ENCODE results near the gene YY1. TPM values are rescaled to one million over a fixed set of nuclear protein-coding genes. Genes with fewer than 3 reads are reported as not detected.

Gene YY1
- total and polyA plus RNA-seq, 2 experiments from 2014 or later = 88.2 to 128 TPM

GRCh38 chr14:100202712-100203111, 36.2 kb upstream of the YY1 start:
- peaks cover 2% of the 10 kb centered on the region; the same call in 1 of the 3 replicates for H3K9me3 Mint-ChIP-seq
- H3F3A ChIP-seq (replicated peaks; ENCODE audit: low read depth) = 0 out of 2 replicates have a peak, but pooled peaks cover 4% of the 10 kb centered on the region
- H3K27me3 ChIP-seq (ENCODE audit: insufficient read depth) = no peaks in the 10 kb centered on the region
- peaks cover 6% of the 10 kb centered on the region; the same call in 1 of the 3 replicates for H3K36me3 Mint-ChIP-seq (ENCODE audit: low read depth)
- no peaks in the 10 kb centered on the region for H3K79me2 ChIP-seq (replicated peaks; ENCODE audit: insufficient read depth)
- no peaks in the 10 kb centered on the region for H4K20me1 ChIP-seq (replicated peaks; ENCODE audit: insufficient read depth)
- no peak overlapping the region for H3K27ac ChIP-seq (ENCODE audit: low read depth)
- H3K4me1 Mint-ChIP-seq = peaks cover 4% of the 10 kb centered on the region
- H3K36me3 ChIP-seq (ENCODE audit: insufficient read depth) = no peaks in the 10 kb centered on the region
- peaks cover 13% of the 10 kb centered on the region for H3K27me3 Mint-ChIP-seq (ENCODE audit: insufficient read depth, low read depth, poor library complexity)
- no peak overlapping the region for H3K4me2 ChIP-seq
- peaks cover 11% of the 10 kb centered on the region for H3K4me1 ChIP-seq (ENCODE audit: insufficient read depth)
- TF ChIP-seq REST (IDR thresholded peaks at IDR 0.05; ENCODE audit: unreplicated experiment) (no peak), ZNF114 (CRISPR knock-in tag; IDR thresholded peaks at IDR 0.05) (no peak), ETS1 (IDR thresholded peaks at IDR 0.05) (no peak), POLR2AphosphoS5 (IDR thresholded peaks at IDR 0.05; ENCODE audit: low read depth) (no peak), NANOG (IDR thresholded peaks at IDR 0.05; ENCODE audit: borderline replicate concordance) (no peak), JUNB (IDR thresholded peaks at IDR 0.05; ENCODE audit: unreplicated experiment) (no peak)
- no peaks in the 10 kb centered on the region for H3K9me2 ChIP-seq (ENCODE audit: insufficient read depth)
- DNase-seq (ENCODE audit: low spot score) (no peak), ATAC-seq (no peak)
- no peak overlapping the region for H3K27ac Mint-ChIP-seq
- H3K4me3 Mint-ChIP-seq = no peak overlapping the region
- no peak overlapping the region for H3K4me3 ChIP-seq
- H2AFZ ChIP-seq = no peak overlapping the region

GRCh38 chr14:100203146-100203545, 35.8 kb upstream of the YY1 start:
- Mint-ChIP-seq H3K4me3 (no peak overlapping the region), H3K4me1 (peaks cover 4% of the 10 kb centered on the region), H3K9me3 (peaks cover 3% of the 10 kb centered on the region; the same call in 1 of the 3 replicates), H3K27me3 (ENCODE audit: insufficient read depth, low read depth, poor library complexity) (peaks cover 13% of the 10 kb centered on the region), H3K27ac (no peak overlapping the region), H3K36me3 (ENCODE audit: low read depth) (peaks cover 7% of the 10 kb centered on the region; the same call in 1 of the 3 replicates)
- Histone ChIP-seq H3K4me1 (ENCODE audit: insufficient read depth) (peaks cover 11% of the 10 kb centered on the region), H3K4me3 (no peak overlapping the region), H3K27me3 (ENCODE audit: insufficient read depth) (no peaks in the 10 kb centered on the region), H3F3A (replicated peaks; ENCODE audit: low read depth) (0 out of 2 replicates have a peak, but pooled peaks cover 4% of the 10 kb centered on the region), H3K4me2 (no peak overlapping the region), H4K20me1 (replicated peaks; ENCODE audit: insufficient read depth) (no peaks in the 10 kb centered on the region), H3K27ac (ENCODE audit: low read depth) (no peak overlapping the region), H3K36me3 (ENCODE audit: insufficient read depth) (no peaks in the 10 kb centered on the region), H3K9me2 (ENCODE audit: insufficient read depth) (no peaks in the 10 kb centered on the region), H3K79me2 (replicated peaks; ENCODE audit: insufficient read depth) (no peaks in the 10 kb centered on the region), H2AFZ (no peak overlapping the region)
- DNase-seq (ENCODE audit: low spot score) = no peak
- no peak for ATAC-seq
- TF ChIP-seq EZH2 (IDR thresholded peaks at IDR 0.05; ENCODE audit: low read depth, unreplicated experiment) = no peak
- no peak for TF ChIP-seq JUNB (IDR thresholded peaks at IDR 0.05; ENCODE audit: unreplicated experiment)
- TF ChIP-seq REST (IDR thresholded peaks at IDR 0.05; ENCODE audit: unreplicated experiment) = no peak
- TF ChIP-seq ZNF331 (CRISPR knock-in tag; IDR thresholded peaks at IDR 0.05; ENCODE audit: low read depth) = no peak
- TF ChIP-seq CREB1 (CRISPR knock-in tag; IDR thresholded peaks at IDR 0.05; ENCODE audit: low read depth) = no peak
- TF ChIP-seq ZNF114 (CRISPR knock-in tag; IDR thresholded peaks at IDR 0.05) = no peak
